ENCODE data around the gene SPRY1.

- TF ChIP-seq, protein P1, sequence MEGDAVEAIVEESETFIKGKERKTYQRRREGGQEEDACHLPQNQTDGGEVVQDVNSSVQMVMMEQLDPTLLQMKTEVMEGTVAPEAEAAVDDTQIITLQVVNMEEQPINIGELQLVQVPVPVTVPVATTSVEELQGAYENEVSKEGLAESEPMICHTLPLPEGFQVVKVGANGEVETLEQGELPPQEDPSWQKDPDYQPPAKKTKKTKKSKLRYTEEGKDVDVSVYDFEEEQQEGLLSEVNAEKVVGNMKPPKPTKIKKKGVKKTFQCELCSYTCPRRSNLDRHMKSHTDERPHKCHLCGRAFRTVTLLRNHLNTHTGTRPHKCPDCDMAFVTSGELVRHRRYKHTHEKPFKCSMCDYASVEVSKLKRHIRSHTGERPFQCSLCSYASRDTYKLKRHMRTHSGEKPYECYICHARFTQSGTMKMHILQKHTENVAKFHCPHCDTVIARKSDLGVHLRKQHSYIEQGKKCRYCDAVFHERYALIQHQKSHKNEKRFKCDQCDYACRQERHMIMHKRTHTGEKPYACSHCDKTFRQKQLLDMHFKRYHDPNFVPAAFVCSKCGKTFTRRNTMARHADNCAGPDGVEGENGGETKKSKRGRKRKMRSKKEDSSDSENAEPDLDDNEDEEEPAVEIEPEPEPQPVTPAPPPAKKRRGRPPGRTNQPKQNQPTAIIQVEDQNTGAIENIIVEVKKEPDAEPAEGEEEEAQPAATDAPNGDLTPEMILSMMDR (IDR thresholded peaks at IDR 0.05) = no peak
- TF ChIP-seq POLR2A (IDR thresholded peaks at IDR 0.05) = no peak
Measured at GRCh38 chr4:123450393-123450792, 53.8 kb downstream of the SPRY1 start.
